ENCODE measurements around the gene APBB1IP. TPM values are rescaled to one million over a fixed set of nuclear protein-coding genes. Genes with fewer than 3 reads are reported as not detected.

Gene APBB1IP
- total and polyA plus RNA-seq, 2 donors (not counting 3 experiments of a cell fraction or from before 2014, with no cell fraction given): not detected

- no peaks in the 10 kb centered on the region for H3K9me1 ChIP-seq (replicated peaks; ENCODE audit: control insufficient read depth, extremely low read depth, insufficient read depth, low read length)
- DNase-seq (ENCODE audit: low read depth, low spot score) (no peak), FAIRE-seq (no peak)
- ChIA-PET POLR2A (no interaction called here), CTCF (no interaction called here)
- H3K36me3 ChIP-seq (ENCODE audit: control insufficient read depth in 2 of 2, extremely low read depth in 1 of 2, insufficient read depth in 2 of 2, low read length in 2 of 2): no peaks in the 10 kb centered on the region
- dilution Hi-C loops (cut with MboI; ENCODE audit: extremely low pct_ligation_motif_present, low sequenced_read_pairs): no loop called here
- no peak overlapping the region for H3K9ac ChIP-seq (replicated peaks; ENCODE audit: extremely low read depth, insufficient read depth, low read length)
- H3K4me2 ChIP-seq (ENCODE audit: insufficient read depth, low read length): no peak overlapping the region
- no peak overlapping the region for H3K4me3 ChIP-seq (replicated peaks in 1 of 3; ENCODE audit: insufficient read depth in 1 of 3, low read depth in 1 of 3, low read length in 3 of 3)
- H3K79me2 ChIP-seq (ENCODE audit: control insufficient read depth, insufficient read depth, low read length): no peaks in the 10 kb centered on the region
- intact Hi-C loops (cut with micrococcal nuclease): no loop called here
- TF ChIP-seq POLR2A (IDR thresholded peaks at IDR 0.05; ENCODE audit: low read depth, low read length): no peak
- TF ChIP-seq JUN (IDR thresholded peaks at IDR 0.05; ENCODE audit: borderline replicate concordance, insufficient read depth, insufficient read length, low read depth): no peak
- TF ChIP-seq CTCF (IDR thresholded peaks at IDR 0.05; ENCODE audit: extremely low read depth in 1 of 2, insufficient read depth in 1 of 2, low read depth in 1 of 2, low read length in 2 of 2): no peak
- no peak for TF ChIP-seq GATA2 (IDR thresholded peaks at IDR 0.05; ENCODE audit: insufficient read depth, insufficient read length, low read depth, low read length)
- no peak for TF ChIP-seq EZH2 (IDR thresholded peaks at IDR 0.05; ENCODE audit: borderline replicate concordance, low read depth, low read length, severe bottlenecking)
- no peak for TF ChIP-seq POLR2AphosphoS5 (IDR thresholded peaks at IDR 0.05; ENCODE audit: insufficient read depth, low read depth, low read length)
- no peak for TF ChIP-seq MAX (IDR thresholded peaks at IDR 0.05; ENCODE audit: insufficient read depth, insufficient read length)
- TF ChIP-seq FOS (IDR thresholded peaks at IDR 0.05; ENCODE audit: borderline replicate concordance, insufficient read depth, low read length): no peak
- TF ChIP-seq MYC (IDR thresholded peaks at IDR 0.05; ENCODE audit: low read depth, low read length): no peak
- BruUV-seq (replicated peaks): no TSS peak
- no peaks in the 10 kb centered on the region for H4K20me1 ChIP-seq (replicated peaks; ENCODE audit: control insufficient read depth, extremely low read depth, insufficient read depth, low read length)
- no peaks in the 10 kb centered on the region for H3K27me3 ChIP-seq (ENCODE audit: control insufficient read depth in 2 of 2, insufficient read depth in 2 of 2, low read length in 2 of 2)
- H2AFZ ChIP-seq (ENCODE audit: low read depth, low read length): no peak overlapping the region
- no peak overlapping the region for H3K27ac ChIP-seq (ENCODE audit: insufficient read depth, low read depth, low read length)
- peaks cover 1% of the 10 kb centered on the region for H3K9me3 ChIP-seq (replicated peaks; ENCODE audit: control insufficient read depth, insufficient read depth, low read length)
- H3K4me1 ChIP-seq (ENCODE audit: control insufficient read depth, extremely low read depth, insufficient read depth, low read length): no peaks in the 10 kb centered on the region
Observed at GRCh38 chr10:26453850-26454249, 15.7 kb downstream of the APBB1IP start.
